22Rv1 (cell line): ENCODE results near the gene TUT1.
A peak's percentile ranks its signal among the peaks of the same experiment; 100 is the strongest.

Source experiments
- H3K27ac ChIP-seq: fragments of 450-650 bp; 2 replicates; pipeline ENCODE4 v1.5.1; 2017
- CTCF ChIP-seq: fragments of 450-650 bp; IDR thresholded peaks from 2 replicates; pipeline ENCODE4 v1.5.1; 2017; ENCODE audit warnings: mild to moderate bottlenecking
- ZFX ChIP-seq: fragments of 450-650 bp; IDR thresholded peaks from 2 replicates; pipeline ENCODE4 v1.6.1; 2017; ENCODE audit warnings: antibody characterized with exemption, borderline replicate concordance

TUT1 gene

GRCh38 chr11:62615521-62615920 lies 24.2 kb upstream of the TUT1 start:
- H3K27ac ChIP-seq = peak overlapping the region; percentile 81
- no peak for TF ChIP-seq ZFX
- no peak for TF ChIP-seq CTCF

GRCh38 chr11:62614275-62614674 lies 23.0 kb upstream of the TUT1 start:
- peak overlapping the region; percentile 81 for H3K27ac ChIP-seq

GRCh38 chr11:62613291-62613778 lies 22.0 kb upstream of the TUT1 start:
- H3K27ac ChIP-seq = peak overlapping the region; percentile 81
- no peak for TF ChIP-seq ZFX
- TF ChIP-seq CTCF = no peak

More at GRCh38 chr11:62614275-62614674, 23.0 kb upstream of the TUT1 start:
- TF ChIP-seq CTCF = no peak
- no peak for TF ChIP-seq ZFX

- H3K27ac ChIP-seq = peak within 1 kb of the TSS; percentile 81
- peak; percentile 92 for TF ChIP-seq CTCF
- TF ChIP-seq ZFX = no peak
Observed at GRCh38 chr11:62612366-62613290, 21.3 kb upstream of the TUT1 start, which contains the start of the genes EML3 and ROM1. Gene EML3, minus strand, starts transcription at chr11:62612775. Its CDS starts 318 bp downstream, at chr11:62612457. Gene ROM1, plus strand, starts transcription at chr11:62613257. Its CDS starts 25 bp downstream, at chr11:62613282.

- H3K27ac ChIP-seq = peak overlapping the region; percentile 81
- TF ChIP-seq ZFX (no peak), CTCF (no peak)
Observed at GRCh38 chr11:62611705-62612365, 20.5 kb upstream of the TUT1 start.

- no peak for TF ChIP-seq CTCF
- TF ChIP-seq ZFX = no peak
- H3K27ac ChIP-seq = peak overlapping the region; percentile 81
Observed at GRCh38 chr11:62610814-62611704, 19.7 kb upstream of the TUT1 start.
